ENCODE data around the gene TCF12. TPM values are rescaled to one million over a fixed set of nuclear protein-coding genes. Genes with fewer than 3 reads are reported as not detected.

Gene TCF12
- total RNA-seq, 4 donors from 2014 or later: 108 to 177 (median 148) TPM

- Histone ChIP-seq H3K36me3 (no peaks in the 10 kb centered on the region), H3K27me3 (no peaks in the 10 kb centered on the region), H3K4me3 (no peak overlapping the region), H3K9me3 (no peaks in the 10 kb centered on the region), H3K4me1 (peaks cover 22 to 64% (median 45%) of the 10 kb centered on the region in 4 donors), H3K27ac (replicated peaks in 1 of 4) (no peak overlapping the region)
- DNase-seq (ENCODE audit: extremely low spot score): no peak
- no peak for TF ChIP-seq EP300 (IDR thresholded peaks at IDR 0.05)
- no peak for TF ChIP-seq POLR2A (IDR thresholded peaks at IDR 0.05; ENCODE audit: low read depth)
- no peak for TF ChIP-seq CTCF (IDR thresholded peaks at IDR 0.05)
- no peak for TF ChIP-seq POLR2AphosphoS5 (IDR thresholded peaks at IDR 0.05)
- WGBS: 80% methylated on average over 2 of the region's 2 CpGs
- intact Hi-C loops (cut with DNase I): no loop called here
These were observed 44.7 kb downstream of the TCF12 start for GRCh38 chr15:56963126-56963525.

- intact Hi-C loops (cut with DNase I): no loop called here
- H3K4me1 ChIP-seq: peaks cover 22 to 65% (median 46%) of the 10 kb centered on the region in 4 donors
These were observed 45.3 kb downstream of the TCF12 start for GRCh38 chr15:56963710-56964109.

GRCh38 chr15:56964182-56964581 is 45.7 kb downstream of the TCF12 start:
- H3K4me1 ChIP-seq: peaks cover 18 to 63% (median 49%) of the 10 kb centered on the region in 4 donors
- TF ChIP-seq POLR2A (IDR thresholded peaks at IDR 0.05; ENCODE audit: low read depth) (no peak), CTCF (IDR thresholded peaks at IDR 0.05) (no peak), POLR2AphosphoS5 (IDR thresholded peaks at IDR 0.05) (no peak), EP300 (IDR thresholded peaks at IDR 0.05) (no peak)
- no peaks in the 10 kb centered on the region for H3K9me3 ChIP-seq
- no peak overlapping the region for H3K4me3 ChIP-seq
- no peak overlapping the region for H3K27ac ChIP-seq (replicated peaks in 1 of 4)
- H3K27me3 ChIP-seq: no peaks in the 10 kb centered on the region
- DNase-seq (ENCODE audit: extremely low spot score): no peak
- no peaks in the 10 kb centered on the region for H3K36me3 ChIP-seq
- intact Hi-C loops (cut with DNase I): no loop called here
- WGBS: 71% methylated on average over 1 of the region's 1 CpG

More at GRCh38 chr15:56963710-56964109, 45.3 kb downstream of the TCF12 start:
- DNase-seq (ENCODE audit: extremely low spot score): no peak
- no peaks in the 10 kb centered on the region for H3K36me3 ChIP-seq
- no peaks in the 10 kb centered on the region for H3K9me3 ChIP-seq
- H3K4me3 ChIP-seq: no peak overlapping the region
- H3K27me3 ChIP-seq: no peaks in the 10 kb centered on the region
- 68% methylated on average over 4 of the region's 4 CpGs for WGBS
- no peak overlapping the region for H3K27ac ChIP-seq (replicated peaks in 1 of 4)
- TF ChIP-seq POLR2A (IDR thresholded peaks at IDR 0.05; ENCODE audit: low read depth) (no peak), EP300 (IDR thresholded peaks at IDR 0.05) (no peak), CTCF (IDR thresholded peaks at IDR 0.05) (no peak), POLR2AphosphoS5 (IDR thresholded peaks at IDR 0.05) (no peak)

- 87% methylated on average over 1 of the region's 1 CpG for WGBS
- H3K9me3 ChIP-seq: no peaks in the 10 kb centered on the region
- intact Hi-C loops (cut with DNase I): no loop called here
- peaks cover 16 to 60% (median 47%) of the 10 kb centered on the region in 4 donors for H3K4me1 ChIP-seq
- TF ChIP-seq EP300 (IDR thresholded peaks at IDR 0.05) (no peak), POLR2A (IDR thresholded peaks at IDR 0.05; ENCODE audit: low read depth) (no peak), CTCF (IDR thresholded peaks at IDR 0.05) (no peak), POLR2AphosphoS5 (IDR thresholded peaks at IDR 0.05) (no peak)
- no peak for DNase-seq (ENCODE audit: extremely low spot score)
- no peak overlapping the region for H3K27ac ChIP-seq (replicated peaks in 1 of 4)
- no peaks in the 10 kb centered on the region for H3K27me3 ChIP-seq
- H3K4me3 ChIP-seq: no peak overlapping the region
- H3K36me3 ChIP-seq: no peaks in the 10 kb centered on the region
These were observed 47.0 kb downstream of the TCF12 start for GRCh38 chr15:56965231-56966013.

Measured in esophagus muscularis mucosa (tissue), 4 donors.